ENCODE data around the gene HS6ST1. TPM values are rescaled to one million over a fixed set of nuclear protein-coding genes. Genes with fewer than 3 reads are reported as not detected.

HS6ST1 gene
- total RNA-seq, 4 donors from 2014 or later = 16.1 to 38.6 (median 26.5) TPM

DNA sequence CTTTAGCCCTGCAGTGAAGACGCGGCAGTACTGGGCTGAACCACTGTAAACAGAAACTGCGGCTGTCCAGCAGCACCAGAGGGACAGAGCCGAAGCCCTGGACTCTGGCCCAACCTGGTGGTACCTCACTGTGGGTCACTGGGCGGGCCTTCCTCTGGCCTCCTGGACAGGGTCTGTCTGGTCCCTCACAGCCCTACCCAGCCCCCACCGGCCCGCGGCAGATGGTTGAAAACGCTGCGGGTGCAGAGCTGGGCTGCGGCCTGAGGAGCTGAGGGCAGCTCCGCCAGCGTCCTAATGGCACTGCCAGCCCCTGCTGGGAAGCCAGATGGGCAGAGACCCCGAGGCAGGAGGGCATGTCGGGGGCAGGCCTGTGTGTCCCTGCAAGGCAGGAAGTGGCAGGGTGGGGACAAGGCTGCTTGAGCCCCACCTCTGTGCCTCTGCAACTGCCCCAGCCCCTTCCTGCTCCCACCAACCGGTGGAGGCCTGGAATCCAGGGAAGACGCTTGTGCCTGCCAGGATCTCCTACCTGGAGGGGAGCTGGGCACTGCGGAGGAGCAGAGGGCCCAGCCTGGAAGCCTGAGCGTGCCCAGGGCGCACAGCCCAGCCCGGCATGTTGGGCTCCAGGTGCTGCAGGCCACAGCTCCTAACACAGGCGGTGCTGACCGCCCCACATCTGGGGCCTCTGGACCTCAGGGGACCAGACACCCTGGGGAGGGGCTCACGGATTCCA, 36.3 kb downstream of the HS6ST1 start:
- H3K9me3 ChIP-seq = no peaks in the 10 kb centered on the region
- H3K36me3 ChIP-seq = no peaks in the 10 kb centered on the region
- H3K4me1 ChIP-seq = peaks cover 8 to 46% (median 19%) of the 10 kb centered on the region in 4 donors
- no peak overlapping the region for H3K4me3 ChIP-seq
- no peak for TF ChIP-seq CTCF (IDR thresholded peaks at IDR 0.05)
- no peak for TF ChIP-seq POLR2AphosphoS5 (IDR thresholded peaks at IDR 0.05)
- no peak for TF ChIP-seq POLR2A (IDR thresholded peaks at IDR 0.05)
- TF ChIP-seq EP300 (IDR thresholded peaks at IDR 0.05; ENCODE audit: low read depth) = no peak
- DNase-seq = no peak
- WGBS, 2 donors (ENCODE audit: low coverage in 1 of 2) = 86% methylated on average over 15 of the region's 24 CpGs; no CpG with 5 or more reads in 1 of the 2 donors
- H3K27me3 ChIP-seq = no peaks in the 10 kb centered on the region
- intact Hi-C loops (cut with DNase I; ENCODE audit: low total_unique reads) = no loop called here
- peak overlapping the region; percentile 1 to 44 (median 19) for H3K27ac ChIP-seq
- in situ Hi-C loops (cut with MboI; ENCODE audit: low pct_ligation_motif_present in 1 of 4, low pct_unique_long_range_greater_than_20kb in 1 of 4, low sequenced_read_pairs in 3 of 4) = no loop called here

GRCh38 chr2:128281852-128282245, 36.8 kb downstream of the HS6ST1 start:
- 77% methylated on average over 2 of the region's 2 CpGs; no CpG with 5 or more reads in 1 of the 2 donors for WGBS, 2 donors (ENCODE audit: low coverage in 1 of 2)
- TF ChIP-seq POLR2A (IDR thresholded peaks at IDR 0.05) (no peak), CTCF (IDR thresholded peaks at IDR 0.05) (no peak), EP300 (IDR thresholded peaks at IDR 0.05; ENCODE audit: low read depth) (no peak), POLR2AphosphoS5 (IDR thresholded peaks at IDR 0.05) (no peak)
- Histone ChIP-seq H3K9me3 (no peaks in the 10 kb centered on the region), H3K4me3 (no peak overlapping the region), H3K27me3 (no peaks in the 10 kb centered on the region), H3K4me1 (peaks cover 8 to 46% (median 19%) of the 10 kb centered on the region in 4 donors), H3K36me3 (no peaks in the 10 kb centered on the region), H3K27ac (peak overlapping the region in 3 of 4 donors; percentile 17 to 44 (median 21))
- in situ Hi-C loops (cut with MboI; ENCODE audit: low pct_ligation_motif_present in 1 of 4, low pct_unique_long_range_greater_than_20kb in 1 of 4, low sequenced_read_pairs in 3 of 4) = no loop called here
- intact Hi-C loops (cut with DNase I; ENCODE audit: low total_unique reads) = no loop called here
- DNase-seq = no peak

GRCh38 chr2:128280901-128281321, 37.8 kb downstream of the HS6ST1 start:
- Histone ChIP-seq H3K9me3 (no peaks in the 10 kb centered on the region), H3K27ac (peak overlapping the region in 1 of 4 donors; percentile 11), H3K36me3 (no peaks in the 10 kb centered on the region), H3K27me3 (no peaks in the 10 kb centered on the region), H3K4me1 (peaks cover 8 to 46% (median 19%) of the 10 kb centered on the region in 4 donors), H3K4me3 (no peak overlapping the region)
- TF ChIP-seq CTCF (IDR thresholded peaks at IDR 0.05) (no peak), POLR2AphosphoS5 (IDR thresholded peaks at IDR 0.05) (no peak), EP300 (IDR thresholded peaks at IDR 0.05; ENCODE audit: low read depth) (no peak), POLR2A (IDR thresholded peaks at IDR 0.05) (no peak)
- intact Hi-C loops (cut with DNase I; ENCODE audit: low total_unique reads) = no loop called here
- no peak for DNase-seq
- WGBS, 2 donors (ENCODE audit: low coverage in 1 of 2) = 62% methylated on average over 5 of the region's 5 CpGs; no CpG with 5 or more reads in 1 of the 2 donors
- in situ Hi-C loops (cut with MboI; ENCODE audit: low pct_ligation_motif_present in 1 of 4, low pct_unique_long_range_greater_than_20kb in 1 of 4, low sequenced_read_pairs in 3 of 4) = no loop called here

GRCh38 chr2:128280158-128280871, 38.4 kb downstream of the HS6ST1 start:
- Histone ChIP-seq H3K27ac (peak overlapping the region in 2 of 4 donors; percentile 30 to 35), H3K9me3 (no peaks in the 10 kb centered on the region), H3K4me3 (no peak overlapping the region), H3K4me1 (peaks cover 8 to 46% (median 19%) of the 10 kb centered on the region in 4 donors), H3K27me3 (no peaks in the 10 kb centered on the region), H3K36me3 (peaks cover 0 to 5% (median 0%) of the 10 kb centered on the region in 4 donors)
- TF ChIP-seq POLR2AphosphoS5 (IDR thresholded peaks at IDR 0.05) (no peak), EP300 (IDR thresholded peaks at IDR 0.05; ENCODE audit: low read depth) (no peak), POLR2A (IDR thresholded peaks at IDR 0.05) (no peak), CTCF (IDR thresholded peaks at IDR 0.05) (no peak)
- in situ Hi-C loops (cut with MboI; ENCODE audit: low pct_ligation_motif_present in 1 of 4, low pct_unique_long_range_greater_than_20kb in 1 of 4, low sequenced_read_pairs in 3 of 4) (no loop called here), intact Hi-C loops (cut with DNase I; ENCODE audit: low total_unique reads) (no loop called here)
- DNase-seq = no peak
- WGBS, 2 donors (ENCODE audit: low coverage in 1 of 2) = 70% methylated on average over 12 of the region's 12 CpGs; no CpG with 5 or more reads in 1 of the 2 donors
